Measurements from ENCODE around the gene MYBPC2. TPM values are rescaled to one million over a fixed set of nuclear protein-coding genes. Genes with fewer than 3 reads are reported as not detected.

MYBPC2 gene
- total RNA-seq, 1 donor from 2014 or later = 0.61 TPM

DNA sequence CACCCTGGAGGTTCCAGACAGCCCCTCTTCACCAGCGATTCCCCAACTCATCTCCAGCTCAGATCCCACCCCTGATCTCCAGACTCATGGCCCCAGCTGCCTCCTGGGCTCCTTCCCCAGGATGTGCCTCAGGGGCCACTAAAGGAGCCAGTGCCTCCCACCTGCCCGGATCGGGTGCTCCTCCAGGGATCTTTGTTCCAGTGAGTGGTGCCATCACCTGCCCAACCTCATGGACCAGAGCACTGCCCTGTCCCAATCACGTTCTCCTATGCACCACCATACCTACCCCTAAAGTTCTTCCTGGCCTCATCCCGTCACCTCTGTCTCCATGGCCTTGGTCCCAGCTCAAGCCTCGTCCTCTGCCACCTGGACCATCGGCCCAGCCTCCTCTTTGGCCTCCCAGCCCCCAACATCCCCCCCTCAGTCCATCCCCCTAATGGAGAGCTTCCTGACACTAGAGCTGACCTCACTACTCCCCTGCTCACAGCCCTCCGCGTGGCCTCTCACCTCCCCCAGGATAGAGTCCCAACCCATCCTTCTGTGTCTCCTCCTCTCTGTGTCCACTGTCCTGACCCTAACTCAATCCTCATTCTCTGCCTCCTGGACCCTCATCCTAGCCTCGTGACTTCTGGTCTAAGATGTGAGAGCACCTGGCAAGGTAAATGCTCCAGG, 52.7 kb downstream of the MYBPC2 start:
- Mint-ChIP-seq H3K27me3 (ENCODE audit: unreplicated experiment) (peaks cover 5% of the 10 kb centered on the region), H3K27ac (ENCODE audit: unreplicated experiment) (no peak overlapping the region), H3K36me3 (ENCODE audit: unreplicated experiment) (peaks cover 18% of the 10 kb centered on the region), H3K4me3 (ENCODE audit: unreplicated experiment) (no peak overlapping the region), H3K4me1 (ENCODE audit: low read depth, unreplicated experiment) (peaks cover 4% of the 10 kb centered on the region), H3K9me3 (ENCODE audit: unreplicated experiment) (peaks cover 13% of the 10 kb centered on the region)
- DNase-seq = no peak
- TF ChIP-seq, protein P1, sequence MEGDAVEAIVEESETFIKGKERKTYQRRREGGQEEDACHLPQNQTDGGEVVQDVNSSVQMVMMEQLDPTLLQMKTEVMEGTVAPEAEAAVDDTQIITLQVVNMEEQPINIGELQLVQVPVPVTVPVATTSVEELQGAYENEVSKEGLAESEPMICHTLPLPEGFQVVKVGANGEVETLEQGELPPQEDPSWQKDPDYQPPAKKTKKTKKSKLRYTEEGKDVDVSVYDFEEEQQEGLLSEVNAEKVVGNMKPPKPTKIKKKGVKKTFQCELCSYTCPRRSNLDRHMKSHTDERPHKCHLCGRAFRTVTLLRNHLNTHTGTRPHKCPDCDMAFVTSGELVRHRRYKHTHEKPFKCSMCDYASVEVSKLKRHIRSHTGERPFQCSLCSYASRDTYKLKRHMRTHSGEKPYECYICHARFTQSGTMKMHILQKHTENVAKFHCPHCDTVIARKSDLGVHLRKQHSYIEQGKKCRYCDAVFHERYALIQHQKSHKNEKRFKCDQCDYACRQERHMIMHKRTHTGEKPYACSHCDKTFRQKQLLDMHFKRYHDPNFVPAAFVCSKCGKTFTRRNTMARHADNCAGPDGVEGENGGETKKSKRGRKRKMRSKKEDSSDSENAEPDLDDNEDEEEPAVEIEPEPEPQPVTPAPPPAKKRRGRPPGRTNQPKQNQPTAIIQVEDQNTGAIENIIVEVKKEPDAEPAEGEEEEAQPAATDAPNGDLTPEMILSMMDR (IDR thresholded peaks at IDR 0.05; ENCODE audit: partially characterized antibody, unreplicated experiment) = no peak

- no peak overlapping the region for H3K4me3 Mint-ChIP-seq (ENCODE audit: unreplicated experiment)
- H3K27me3 Mint-ChIP-seq (ENCODE audit: unreplicated experiment) = peaks cover 13% of the 10 kb centered on the region
- H3K36me3 Mint-ChIP-seq (ENCODE audit: unreplicated experiment) = peaks cover 21% of the 10 kb centered on the region
- peak; percentile 82 for DNase-seq
- peaks cover 17% of the 10 kb centered on the region for H3K4me1 Mint-ChIP-seq (ENCODE audit: low read depth, unreplicated experiment)
- TF ChIP-seq, protein P1 (IDR thresholded peaks at IDR 0.05; ENCODE audit: partially characterized antibody, unreplicated experiment) = peak; percentile 80
- H3K9me3 Mint-ChIP-seq (ENCODE audit: unreplicated experiment) = peaks cover 20% of the 10 kb centered on the region
- no peak overlapping the region for H3K27ac Mint-ChIP-seq (ENCODE audit: unreplicated experiment)
Measured at GRCh38 chr19:50486823-50487515, 54.3 kb downstream of the MYBPC2 start.

- Mint-ChIP-seq H3K9me3 (ENCODE audit: unreplicated experiment) (peaks cover 20% of the 10 kb centered on the region), H3K27ac (ENCODE audit: unreplicated experiment) (peak overlapping the region; percentile 84), H3K36me3 (ENCODE audit: unreplicated experiment) (peaks cover 21% of the 10 kb centered on the region), H3K4me1 (ENCODE audit: low read depth, unreplicated experiment) (peaks cover 21% of the 10 kb centered on the region), H3K27me3 (ENCODE audit: unreplicated experiment) (peaks cover 15% of the 10 kb centered on the region), H3K4me3 (ENCODE audit: unreplicated experiment) (peak overlapping the region; percentile 25)
- TF ChIP-seq, protein P1 (IDR thresholded peaks at IDR 0.05; ENCODE audit: partially characterized antibody, unreplicated experiment) = no peak
- DNase-seq = no peak
Measured at GRCh38 chr19:50488389-50489194, 55.9 kb downstream of the MYBPC2 start.

- H3K27ac Mint-ChIP-seq (ENCODE audit: unreplicated experiment) = peak overlapping the region; percentile 78
- TF ChIP-seq, protein P1 (IDR thresholded peaks at IDR 0.05; ENCODE audit: partially characterized antibody, unreplicated experiment) = no peak
- H3K36me3 Mint-ChIP-seq (ENCODE audit: unreplicated experiment) = peaks cover 21% of the 10 kb centered on the region
- H3K27me3 Mint-ChIP-seq (ENCODE audit: unreplicated experiment) = peaks cover 15% of the 10 kb centered on the region
- peaks cover 20% of the 10 kb centered on the region for H3K9me3 Mint-ChIP-seq (ENCODE audit: unreplicated experiment)
- peak overlapping the region; percentile 61 for H3K4me3 Mint-ChIP-seq (ENCODE audit: unreplicated experiment)
- H3K4me1 Mint-ChIP-seq (ENCODE audit: low read depth, unreplicated experiment) = peaks cover 21% of the 10 kb centered on the region
- no peak for DNase-seq
Measured at GRCh38 chr19:50489461-50490011, 56.8 kb downstream of the MYBPC2 start.
